Measurements from ENCODE around the gene ATP5ME.

ATP5ME gene

GRCh38 chr4:656436-657337 lies 17.4 kb downstream of the ATP5ME start:
- Mint-ChIP-seq H3K27ac (peak overlapping the region in 1 of 3 experiments; percentile 76), H3K36me3 (ENCODE audit: low read depth) (peaks cover 12% of the 10 kb centered on the region), H3K4me3 (peak overlapping the region; percentile 15 to 41 (median 38)), H3K4me1 (peaks cover 5% of the 10 kb centered on the region), H3K9me3 (no peaks in the 10 kb centered on the region), H3K27me3 (ENCODE audit: low read depth) (peaks cover 6% of the 10 kb centered on the region)
- TF ChIP-seq CTCF (IDR thresholded peaks at IDR 0.05; ENCODE audit: unreplicated experiment in 3 of 3): no peak

GRCh38 chr4:655464-656151 lies 18.5 kb downstream of the ATP5ME start:
- TF ChIP-seq CTCF (IDR thresholded peaks at IDR 0.05; ENCODE audit: unreplicated experiment in 3 of 3): no peak
- no peak overlapping the region for H3K27ac Mint-ChIP-seq
- H3K9me3 Mint-ChIP-seq: no peaks in the 10 kb centered on the region
- H3K4me3 Mint-ChIP-seq: no peak overlapping the region
- H3K36me3 Mint-ChIP-seq (ENCODE audit: low read depth): peaks cover 8% of the 10 kb centered on the region
- peaks cover 5% of the 10 kb centered on the region for H3K4me1 Mint-ChIP-seq
- peaks cover 7% of the 10 kb centered on the region for H3K27me3 Mint-ChIP-seq (ENCODE audit: low read depth)

- peaks cover 5% of the 10 kb centered on the region for H3K4me1 Mint-ChIP-seq
- no peak for TF ChIP-seq CTCF (IDR thresholded peaks at IDR 0.05; ENCODE audit: unreplicated experiment in 3 of 3)
- H3K27ac Mint-ChIP-seq: no peak overlapping the region
- no peak overlapping the region for H3K4me3 Mint-ChIP-seq
- H3K9me3 Mint-ChIP-seq: no peaks in the 10 kb centered on the region
- H3K27me3 Mint-ChIP-seq (ENCODE audit: low read depth): peaks cover 7% of the 10 kb centered on the region
- H3K36me3 Mint-ChIP-seq (ENCODE audit: low read depth): peaks cover 3% of the 10 kb centered on the region
These were observed 19.1 kb downstream of the ATP5ME start for GRCh38 chr4:654871-655463.

- H3K27me3 Mint-ChIP-seq (ENCODE audit: low read depth): peaks cover 7% of the 10 kb centered on the region
- no peak for TF ChIP-seq CTCF (IDR thresholded peaks at IDR 0.05; ENCODE audit: unreplicated experiment in 3 of 3)
- H3K4me1 Mint-ChIP-seq: peaks cover 5% of the 10 kb centered on the region
- H3K36me3 Mint-ChIP-seq (ENCODE audit: low read depth): no peaks in the 10 kb centered on the region
- H3K4me3 Mint-ChIP-seq: no peak overlapping the region
- H3K9me3 Mint-ChIP-seq: no peaks in the 10 kb centered on the region
- H3K27ac Mint-ChIP-seq: no peak overlapping the region
These were observed 19.6 kb downstream of the ATP5ME start for GRCh38 chr4:654503-654845.

- no peak for TF ChIP-seq CTCF (IDR thresholded peaks at IDR 0.05; ENCODE audit: unreplicated experiment in 3 of 3)
- no peaks in the 10 kb centered on the region for H3K36me3 Mint-ChIP-seq (ENCODE audit: low read depth)
- no peak overlapping the region for H3K4me3 Mint-ChIP-seq
- no peaks in the 10 kb centered on the region for H3K9me3 Mint-ChIP-seq
- peaks cover 8% of the 10 kb centered on the region for H3K4me1 Mint-ChIP-seq
- H3K27me3 Mint-ChIP-seq (ENCODE audit: low read depth): peaks cover 7% of the 10 kb centered on the region
- no peak overlapping the region for H3K27ac Mint-ChIP-seq
These were observed 20.1 kb downstream of the ATP5ME start for GRCh38 chr4:653831-654502.
